Thyroid gland (tissue), 4 donors: Measurements from ENCODE around the gene KCNMB2. TPM values are rescaled to one million over a fixed set of nuclear protein-coding genes. Genes with fewer than 3 reads are reported as not detected.

Experiments used
- DNase-seq, 2 donors: peaks; one replicate each; pipeline ENCODE4 v3.0.0-alpha.2; 2019
- H3K27ac ChIP-seq, 3 donors: fragments of 200-600 bp; sonication (generic); 1 replicate in 2 of 3; 2 replicates in 1 of 3; pipeline ENCODE4 v1.5.1; 2016 to 2019; ENCODE audit warnings: mild to moderate bottlenecking in 1 of 3, moderate library complexity in 1 of 3
- H3K27me3 ChIP-seq: fragments of 200-600 bp; sonication (generic); one replicate; pipeline ENCODE4 v1.5.1; 2019
- H3K36me3 ChIP-seq, 2 donors: fragments of 200-600 bp; sonication (generic); one replicate each; pipeline ENCODE4 v1.5.1; 2016 to 2019
- H3K4me1 ChIP-seq, 2 donors: fragments of 200-600 bp; sonication (generic); one replicate each; pipeline ENCODE4 v1.5.1; 2017 to 2019
- H3K4me3 ChIP-seq, 3 donors: fragments of 200-600 bp; sonication (generic); replicated peaks in 1 of 3; 1 replicate in 2 of 3; 2 replicates in 1 of 3; pipeline ENCODE4 v1.5.1; 2016; ENCODE audit warnings: mild to moderate bottlenecking in 1 of 3
- H3K9me3 ChIP-seq: fragments of 200-600 bp; sonication (generic); one replicate; pipeline ENCODE4 v1.5.1; 2017
- CTCF ChIP-seq, 6 experiments: fragments of 200-600 bp in 3 of 6; fragments of 450-650 bp in 3 of 6; sonication (generic) in 3 of 6; IDR thresholded peaks; one replicate each; pipeline ENCODE4 v1.5.1; 2016 to 2019; ENCODE audit warnings: antibody characterized with exemption in 6 of 6, mild to moderate bottlenecking in 2 of 6, inconsistent platforms in 1 of 6, moderate library complexity in 1 of 6
- POLR2A ChIP-seq, 2 donors: fragments of 450-650 bp; IDR thresholded peaks; one replicate each; pipeline ENCODE4 v1.6.1; 2017; ENCODE audit warnings: antibody characterized with exemption in 2 of 2, mild to moderate bottlenecking in 2 of 2, moderate library complexity in 1 of 2
- WGBS, 2 donors: methylation state at CpG; one replicate each; pipeline ENCODE4 v1.1.5; 2017; 5-methylcytosine and 5-hydroxymethylcytosine counted together
- intact Hi-C: fragments of 100-400 bp; cut with DNase I; formaldehyde crosslinking; loops from one replicate; pipeline ENCODE4 v1.15.1; 2023
- total RNA-seq, 4 donors: library from RNA; depleted of rRNA; stranded (reverse); fragments of >200 nt; gene quantifications; one replicate each; pipeline ENCODE4 v1.2.3, GENCODE V29; 2016

The KCNMB2 gene
- total RNA-seq: under 1 TPM in 3 of 4 donors, not detected in 1; 0.56 to 0.92 (median 0.81) TPM

- no peaks in the 10 kb centered on the region for H3K36me3 ChIP-seq
- TF ChIP-seq CTCF (IDR thresholded peaks at IDR 0.05) (no peak), POLR2A (IDR thresholded peaks at IDR 0.05) (no peak)
- H3K4me3 ChIP-seq: no peak within 1 kb of the TSS
- intact Hi-C loops: no loop called here
- 19 to 25% methylated on average over 19 of the region's 19 CpGs for WGBS, 2 donors
- H3K27ac ChIP-seq: no peak within 1 kb of the TSS
- no peaks in the 10 kb centered on the region for H3K9me3 ChIP-seq
- peaks cover 0 to 10% of the 10 kb centered on the region in 2 donors for H3K4me1 ChIP-seq
- no peak for DNase-seq
- no peaks in the 10 kb centered on the region for H3K27me3 ChIP-seq
Observed at GRCh38 chr3:178536211-178537079, at the start of gene KCNMB2. Gene KCNMB2, plus strand, starts transcription at chr3:178536436.

GRCh38 chr3:178486903-178487302 is 49.3 kb upstream of the KCNMB2 start:
- H3K4me3 ChIP-seq: no peak overlapping the region
- no peaks in the 10 kb centered on the region for H3K9me3 ChIP-seq
- intact Hi-C loops: no loop called here
- peaks cover 6 to 10% of the 10 kb centered on the region in 2 donors for H3K4me1 ChIP-seq
- no peaks in the 10 kb centered on the region for H3K36me3 ChIP-seq
- no peak overlapping the region for H3K27ac ChIP-seq
- no peaks in the 10 kb centered on the region for H3K27me3 ChIP-seq
- TF ChIP-seq CTCF (IDR thresholded peaks at IDR 0.05) (no peak), POLR2A (IDR thresholded peaks at IDR 0.05) (no peak)
- peak in 1 of 2 donors; percentile 13 for DNase-seq

GRCh38 chr3:178487752-178488151 is 48.5 kb upstream of the KCNMB2 start:
- Histone ChIP-seq H3K36me3 (no peaks in the 10 kb centered on the region), H3K4me3 (no peak overlapping the region), H3K4me1 (peaks cover 4 to 6% of the 10 kb centered on the region in 2 donors), H3K27me3 (no peaks in the 10 kb centered on the region), H3K27ac (no peak overlapping the region), H3K9me3 (no peaks in the 10 kb centered on the region)
- intact Hi-C loops: no loop called here
- TF ChIP-seq CTCF (IDR thresholded peaks at IDR 0.05) (no peak), POLR2A (IDR thresholded peaks at IDR 0.05) (no peak)
- no peak for DNase-seq
- WGBS, 2 donors: 94 to 96% methylated on average over 3 of the region's 3 CpGs

- no peaks in the 10 kb centered on the region for H3K9me3 ChIP-seq
- H3K27me3 ChIP-seq: no peaks in the 10 kb centered on the region
- no peaks in the 10 kb centered on the region for H3K4me1 ChIP-seq
- H3K36me3 ChIP-seq: no peaks in the 10 kb centered on the region
- intact Hi-C loops: no loop called here
- H3K27ac ChIP-seq: no peak overlapping the region
- DNase-seq: no peak
- TF ChIP-seq CTCF (IDR thresholded peaks at IDR 0.05) (no peak), POLR2A (IDR thresholded peaks at IDR 0.05) (no peak)
- 89 to 93% methylated on average over 3 of the region's 3 CpGs for WGBS, 2 donors
- no peak overlapping the region for H3K4me3 ChIP-seq
Observed at GRCh38 chr3:178491751-178492150, 44.5 kb upstream of the KCNMB2 start.

- intact Hi-C loops: no loop called here
- TF ChIP-seq POLR2A (IDR thresholded peaks at IDR 0.05) (no peak), CTCF (IDR thresholded peaks at IDR 0.05) (no peak)
Observed at GRCh38 chr3:178492491-178492890, 43.7 kb upstream of the KCNMB2 start.

More at GRCh38 chr3:178492491-178492890, 43.7 kb upstream of the KCNMB2 start:
- no peaks in the 10 kb centered on the region for H3K4me1 ChIP-seq
- no peak overlapping the region for H3K4me3 ChIP-seq
- no peak overlapping the region for H3K27ac ChIP-seq
- no peak for DNase-seq
- no peaks in the 10 kb centered on the region for H3K9me3 ChIP-seq
- WGBS, 2 donors: 65 to 84% methylated on average over 3 of the region's 3 CpGs
- no peaks in the 10 kb centered on the region for H3K36me3 ChIP-seq
- no peaks in the 10 kb centered on the region for H3K27me3 ChIP-seq
